ENCODE data around the gene OR1D5. TPM values are rescaled to one million over a fixed set of nuclear protein-coding genes. Genes with fewer than 3 reads are reported as not detected.
"Not testable (repeated sequence)": the region's sequence is repeated elsewhere in the genome, so short reads cannot be mapped to it uniquely, and the experiment has no call there.

Gene OR1D5
- total and polyA plus RNA-seq, 5 donors = not detected

- ATAC-seq (no peak), DNase-seq (peak in 1 of 3 donors; percentile 13)
- no peaks in the 10 kb centered on the region for H3K4me1 ChIP-seq (ENCODE audit: control insufficient read depth, insufficient read depth, low read length)
- no peak overlapping the region for H3K27ac ChIP-seq (ENCODE audit: low read length)
- no peaks in the 10 kb centered on the region for H3K9me3 ChIP-seq (ENCODE audit: control insufficient read depth, low read length)
- intact Hi-C loops (cut with DNase I) = no loop called here
- no peak overlapping the region for H3K4me3 ChIP-seq (ENCODE audit: low read length)
- WGBS = 92% methylated on average over 27 of the region's 27 CpGs
- no peaks in the 10 kb centered on the region for H3K27me3 ChIP-seq (ENCODE audit: control insufficient read depth, insufficient read depth)
These were observed 30.9 kb downstream of the OR1D5 start for GRCh38 chr17:3032258-3033247.

- ATAC-seq; H3K27ac ChIP-seq (ENCODE audit: low read length); intact Hi-C loops (cut with DNase I); H3K4me3 ChIP-seq (ENCODE audit: low read length); H3K27me3 ChIP-seq (ENCODE audit: control insufficient read depth, insufficient read depth); H3K4me1 ChIP-seq (ENCODE audit: control insufficient read depth, insufficient read depth, low read length); H3K9me3 ChIP-seq (ENCODE audit: control insufficient read depth, low read length): not testable (repeated sequence)
- 84% methylated on average over 14 of the region's 14 CpGs for WGBS
- peak in 1 of 3 donors; percentile 31 for DNase-seq
These were observed 32.4 kb downstream of the OR1D5 start for GRCh38 chr17:3030852-3031470.

GRCh38 chr17:3030096-3030495 is 33.3 kb downstream of the OR1D5 start:
- H3K27ac ChIP-seq (ENCODE audit: low read length) = no peak overlapping the region
- no peaks in the 10 kb centered on the region for H3K4me1 ChIP-seq (ENCODE audit: control insufficient read depth, insufficient read depth, low read length)
- peak in 2 of 3 donors; percentile 41 to 69 for DNase-seq

GRCh38 chr17:3029213-3029913 is 34.0 kb downstream of the OR1D5 start:
- Histone ChIP-seq H3K4me3 (ENCODE audit: low read length) (no peak overlapping the region), H3K4me1 (ENCODE audit: control insufficient read depth, insufficient read depth, low read length) (no peaks in the 10 kb centered on the region), H3K27ac (ENCODE audit: low read length) (peak overlapping the region; percentile 81), H3K27me3 (ENCODE audit: control insufficient read depth, insufficient read depth) (no peaks in the 10 kb centered on the region), H3K9me3 (ENCODE audit: control insufficient read depth, low read length) (no peaks in the 10 kb centered on the region)
- intact Hi-C loops (cut with DNase I) = no loop called here
- peak; percentile 64 for ATAC-seq
- peak; percentile 47 to 78 (median 66) for DNase-seq
- 68% methylated on average over 19 of the region's 19 CpGs for WGBS

More at GRCh38 chr17:3030096-3030495, 33.3 kb downstream of the OR1D5 start:
- Histone ChIP-seq H3K27me3 (ENCODE audit: control insufficient read depth, insufficient read depth) (no peaks in the 10 kb centered on the region), H3K9me3 (ENCODE audit: control insufficient read depth, low read length) (no peaks in the 10 kb centered on the region), H3K4me3 (ENCODE audit: low read length) (no peak overlapping the region)
- peak in 1 of 2 donors; percentile 7 for ATAC-seq
- 52% methylated on average over 7 of the region's 7 CpGs for WGBS
- intact Hi-C loops (cut with DNase I) = no loop called here

- Histone ChIP-seq H3K9me3 (ENCODE audit: control insufficient read depth, low read length) (no peaks in the 10 kb centered on the region), H3K4me1 (ENCODE audit: control insufficient read depth, insufficient read depth, low read length) (no peaks in the 10 kb centered on the region), H3K27me3 (ENCODE audit: control insufficient read depth, insufficient read depth) (no peaks in the 10 kb centered on the region), H3K4me3 (ENCODE audit: low read length) (no peak overlapping the region), H3K27ac (ENCODE audit: low read length) (no peak overlapping the region)
- intact Hi-C loops (cut with DNase I) = no loop called here
- peak in 1 of 3 donors; percentile 37 for DNase-seq
- ATAC-seq = no peak
- 90% methylated on average over 18 of the region's 18 CpGs for WGBS
These were observed 35.4 kb downstream of the OR1D5 start for GRCh38 chr17:3027786-3028532.

- H3K27ac ChIP-seq (ENCODE audit: low read length) = no peak overlapping the region
- H3K9me3 ChIP-seq (ENCODE audit: control insufficient read depth, low read length) = no peaks in the 10 kb centered on the region
- peak; percentile 10 to 22 for ATAC-seq
- intact Hi-C loops (cut with DNase I) = no loop called here
- WGBS = 76% methylated on average over 31 of the region's 31 CpGs
- no peaks in the 10 kb centered on the region for H3K27me3 ChIP-seq (ENCODE audit: control insufficient read depth, insufficient read depth)
- no peaks in the 10 kb centered on the region for H3K4me1 ChIP-seq (ENCODE audit: control insufficient read depth, insufficient read depth, low read length)
- DNase-seq = peak in 1 of 3 donors; percentile 41
- H3K4me3 ChIP-seq (ENCODE audit: low read length) = no peak overlapping the region
These were observed 36.3 kb downstream of the OR1D5 start for GRCh38 chr17:3026856-3027751.

GRCh38 chr17:3026125-3026855 is 37.1 kb downstream of the OR1D5 start:
- no peaks in the 10 kb centered on the region for H3K27me3 ChIP-seq (ENCODE audit: control insufficient read depth, insufficient read depth)
- H3K4me1 ChIP-seq (ENCODE audit: control insufficient read depth, insufficient read depth, low read length) = no peaks in the 10 kb centered on the region
- H3K4me3 ChIP-seq (ENCODE audit: low read length) = no peak overlapping the region
- WGBS = 71% methylated on average over 26 of the region's 26 CpGs
- DNase-seq (peak in 2 of 3 donors; percentile 30 to 52), ATAC-seq (peak in 1 of 2 donors; percentile 5)
- H3K27ac ChIP-seq (ENCODE audit: low read length) = no peak overlapping the region
- no peaks in the 10 kb centered on the region for H3K9me3 ChIP-seq (ENCODE audit: control insufficient read depth, low read length)
- intact Hi-C loops (cut with DNase I) = no loop called here

GRCh38 chr17:3025421-3026124 is 37.8 kb downstream of the OR1D5 start:
- Histone ChIP-seq H3K9me3 (ENCODE audit: control insufficient read depth, low read length) (no peaks in the 10 kb centered on the region), H3K4me1 (ENCODE audit: control insufficient read depth, insufficient read depth, low read length) (no peaks in the 10 kb centered on the region), H3K27ac (ENCODE audit: low read length) (no peak overlapping the region), H3K4me3 (ENCODE audit: low read length) (no peak overlapping the region), H3K27me3 (ENCODE audit: control insufficient read depth, insufficient read depth) (no peaks in the 10 kb centered on the region)
- intact Hi-C loops (cut with DNase I) = no loop called here
- DNase-seq (peak in 1 of 3 donors; percentile 30), ATAC-seq (no peak)
- 90% methylated on average over 17 of the region's 17 CpGs for WGBS

- ATAC-seq (no peak), DNase-seq (no peak)
- 94% methylated on average over 2 of the region's 2 CpGs for WGBS
- Histone ChIP-seq H3K4me1 (ENCODE audit: control insufficient read depth, insufficient read depth, low read length) (no peaks in the 10 kb centered on the region), H3K27ac (ENCODE audit: low read length) (no peak overlapping the region), H3K4me3 (ENCODE audit: low read length) (no peak overlapping the region), H3K9me3 (ENCODE audit: control insufficient read depth, low read length) (no peaks in the 10 kb centered on the region), H3K27me3 (ENCODE audit: control insufficient read depth, insufficient read depth) (no peaks in the 10 kb centered on the region)
- intact Hi-C loops (cut with DNase I) = no loop called here
These were observed 39.1 kb downstream of the OR1D5 start for GRCh38 chr17:3024346-3024745.

All from right cardiac atrium (tissue), 5 donors.